SK-N-SH (cell line): Measurements from ENCODE around the gene C1orf159. TPM values are rescaled to one million over a fixed set of nuclear protein-coding genes. Genes with fewer than 3 reads are reported as not detected.

ENCODE experiments used
- CTCF ChIA-PET: fragments of 300-600, 350-600 bp; formaldehyde crosslinking; extraction: SDS; loops from one replicate; lab custom pipeline; 2021; lab: Yijun Ruan, JAX
- POLR2A ChIA-PET: fragments of 350-600 bp; sonication (Branson Sonifier 250); formaldehyde crosslinking; extraction: SDS; loops from one replicate; lab custom pipeline; 2020; ENCODE audit warnings: antibody characterized with exemption, inconsistent platforms; lab: Yijun Ruan, JAX
- DNase-seq: peaks from one replicate; pipeline ENCODE4 v3.0.0; 2012
- H2AFZ ChIP-seq: fragments of 200-600 bp; sonication (generic); 2 replicates; pipeline ENCODE4 v1.8.1; 2016; ENCODE audit warnings: antibody characterized with exemption, mild to moderate bottlenecking, low read depth
- H3F3A ChIP-seq: fragments of 200-600 bp; sonication (generic); replicated peaks from 2 replicates; pipeline ENCODE3; 2016; ENCODE audit warnings: antibody characterized with exemption, mild to moderate bottlenecking; ENCODE audit not compliant: insufficient read depth
- H3K27ac ChIP-seq, 2 experiments: fragments of 200-500 bp in 1 of 2; fragments of 200-600 bp in 1 of 2; sonication (Bioruptor generic) in 1 of 2; sonication (generic), shearing (Covaris generic) in 1 of 2; 2 replicates each; pipeline versions ENCODE4 v1.5.1 to v1.6.1; 2014 to 2016; ENCODE audit warnings: low read depth in 2 of 2, inconsistent platforms in 1 of 2, low read length in 1 of 2, mild to moderate bottlenecking in 1 of 2, mixed read lengths in 1 of 2
- H3K27me3 ChIP-seq: fragments of 200-600 bp; sonication (generic), shearing (Covaris generic); 2 replicates; pipeline ENCODE4 v1.6.1; 2016; ENCODE audit warnings: mixed run types; ENCODE audit not compliant: insufficient read depth
- H3K36me3 ChIP-seq, 2 experiments: fragments of 200-500 bp in 1 of 2; fragments of 200-600 bp in 1 of 2; sonication (Bioruptor generic) in 1 of 2; sonication (generic) in 1 of 2; replicated peaks in 1 of 2; 2 replicates each; pipeline versions ENCODE3 to v1.5.1; 2014 to 2016; ENCODE audit warnings: low read length in 1 of 2, mild to moderate bottlenecking in 1 of 2; ENCODE audit not compliant: insufficient read depth in 2 of 2, control insufficient read depth in 1 of 2
- H3K4me1 ChIP-seq, 2 experiments: fragments of 200-500 bp in 1 of 2; fragments of 200-600 bp in 1 of 2; sonication (Bioruptor generic) in 1 of 2; sonication (generic), shearing (Covaris generic) in 1 of 2; 2 replicates each; pipeline versions ENCODE4 v1.5.1 to v1.6.1; 2014 to 2016; ENCODE audit warnings: low read depth in 1 of 2, low read length in 1 of 2, mixed run types in 1 of 2; ENCODE audit not compliant: insufficient read depth in 2 of 2, control insufficient read depth in 1 of 2
- H3K4me2 ChIP-seq: fragments of 200-600 bp; sonication (generic), shearing (Covaris generic); 2 replicates; pipeline ENCODE4 v1.6.1; 2017; ENCODE audit warnings: mixed run types
- H3K4me3 ChIP-seq, 2 experiments: fragments of 200-500 bp in 1 of 2; fragments of 200-600 bp in 1 of 2; sonication (Bioruptor generic) in 1 of 2; sonication (generic), shearing (Covaris generic) in 1 of 2; 2 replicates each; pipeline versions ENCODE4 v1.5.1 to v1.8.1; 2014 to 2016; ENCODE audit warnings: low read depth in 2 of 2, inconsistent platforms in 1 of 2, low read length in 1 of 2, mild to moderate bottlenecking in 1 of 2, mixed read lengths in 1 of 2, moderate library complexity in 1 of 2
- H3K79me2 ChIP-seq: fragments of 200-600 bp; sonication (generic); 2 replicates; pipeline ENCODE4 v1.8.1; 2017; ENCODE audit warnings: mild to moderate bottlenecking; ENCODE audit not compliant: insufficient read depth
- H3K9ac ChIP-seq: fragments of 200-600 bp; sonication (generic); 2 replicates; pipeline ENCODE4 v1.6.1; 2017; ENCODE audit warnings: mixed run types
- H3K9me2 ChIP-seq: fragments of 200-600 bp; sonication (generic); 2 replicates; pipeline ENCODE4 v1.6.1; 2017; ENCODE audit warnings: mixed run types
- H3K9me3 ChIP-seq: fragments of 200-600 bp; sonication (generic); 2 replicates; pipeline ENCODE4 v1.6.1; 2017; ENCODE audit warnings: mixed run types, mild to moderate bottlenecking, moderate library complexity
- H4K20me1 ChIP-seq: fragments of 200-600 bp; sonication (generic); 2 replicates; pipeline ENCODE4 v1.6.1; 2017; ENCODE audit warnings: mild to moderate bottlenecking, mixed run types; ENCODE audit not compliant: insufficient read depth
- CHD2 ChIP-seq: fragments of 150-350 bp; IDR thresholded peaks from 2 replicates; pipeline ENCODE4 v1.6.1; 2018; ENCODE audit warnings: low read length; ENCODE audit not compliant: partially characterized antibody
- ELF1 ChIP-seq: IDR thresholded peaks from 2 replicates; pipeline ENCODE4 v1.4.0; 2012
- EZH2phosphoT487 ChIP-seq: fragments of 200-600 bp; sonication (generic); IDR thresholded peaks from 2 replicates; pipeline ENCODE4 v1.6.1; 2017; ENCODE audit warnings: low read depth, mixed run types, mild to moderate bottlenecking, antibody characterized with exemption, moderate library complexity, borderline replicate concordance
- FOXJ3 ChIP-seq: sonication (generic); formaldehyde crosslinking; IDR thresholded peaks from 2 replicates; pipeline ENCODE4 v1.5.1; 2020; ENCODE audit warnings: mild to moderate bottlenecking, missing genetic modification reagents
- GABPA ChIP-seq: IDR thresholded peaks from 2 replicates; pipeline ENCODE4 v1.4.0; 2012; ENCODE audit warnings: low read depth, mild to moderate bottlenecking
- GATA2 ChIP-seq: sonication (generic); formaldehyde crosslinking; IDR thresholded peaks from 2 replicates; pipeline ENCODE4 v1.5.0; 2020; ENCODE audit warnings: mild to moderate bottlenecking, missing genetic modification reagents
- IRF3 ChIP-seq: fragments of 150-350 bp; IDR thresholded peaks from 2 replicates; pipeline ENCODE4 v1.6.1; 2016; ENCODE audit warnings: mild to moderate bottlenecking, low read depth, low read length
- MAX ChIP-seq: IDR thresholded peaks from 2 replicates; pipeline ENCODE4 v1.4.0; 2012; ENCODE audit warnings: low read depth
- MXI1 ChIP-seq: IDR thresholded peaks from 2 replicates; pipeline ENCODE4 v1.6.1; 2012; ENCODE audit warnings: mild to moderate bottlenecking, low read depth, low read length, improper control_type of control experiment
- NFIC ChIP-seq: IDR thresholded peaks from 2 replicates; pipeline ENCODE4 v1.4.0; 2012; ENCODE audit warnings: borderline replicate concordance
- PBX3 ChIP-seq: IDR thresholded peaks from 2 replicates; pipeline ENCODE4; 2012
- POLR2AphosphoS5 ChIP-seq: IDR thresholded peaks from 2 replicates; pipeline ENCODE4 v1.6.1; 2012; ENCODE audit warnings: low read depth, low read length
- RAD21 ChIP-seq: IDR thresholded peaks from 2 replicates; pipeline ENCODE4 v1.6.1; 2012; ENCODE audit warnings: mild to moderate bottlenecking, low read length
- REST ChIP-seq: IDR thresholded peaks from 2 replicates; pipeline ENCODE4 v1.6.1; 2012; ENCODE audit warnings: mild to moderate bottlenecking, low read depth, low read length, moderate library complexity
- SIN3A ChIP-seq: IDR thresholded peaks from 2 replicates; pipeline ENCODE4 v1.6.1; 2012; ENCODE audit warnings: low read depth, mild to moderate bottlenecking, low read length, moderate library complexity, borderline replicate concordance
- SMC3 ChIP-seq: IDR thresholded peaks from 2 replicates; pipeline ENCODE4 v1.6.1; 2012; ENCODE audit warnings: low read depth, low read length, improper control_type of control experiment
- TCF12 ChIP-seq: IDR thresholded peaks from 2 replicates; pipeline ENCODE4 v1.4.0; 2012
- USF2 ChIP-seq: fragments of 150-350 bp; IDR thresholded peaks from 2 replicates; pipeline ENCODE4 v1.6.1; 2017; ENCODE audit warnings: antibody characterized with exemption, low read length, low read depth, borderline replicate concordance
- YY1 ChIP-seq: IDR thresholded peaks from 2 replicates; pipeline ENCODE4 v1.4.0; 2012; ENCODE audit warnings: low read depth, mild to moderate bottlenecking
- WGBS: methylation state at CpG from one replicate; pipeline ENCODE4 v1.1.6; 2017; ENCODE audit warnings: low lambda C conversion rate; 5-methylcytosine and 5-hydroxymethylcytosine counted together
- polyA plus RNA-seq, 3 experiments: library from polyadenylated mRNA; depleted of rRNA; stranded (reverse); fragments of >200 nt; gene quantifications; 2 replicates each; pipeline ENCODE4 v1.2.3, GENCODE V29; 2012

C1orf159 gene
- polyA plus RNA-seq, 1 of the 3 experiments (the other 2 are of a cell fraction), result 10.2 TPM

- TF ChIP-seq REST (no peak), RAD21 (no peak), EZH2phosphoT487 (no peak), USF2 (no peak)
Observed at GRCh38 chr1:1055841-1056736, 59.8 kb downstream of the C1orf159 start (continued).

- Histone ChIP-seq H3K9me2 (no peaks in the 10 kb centered on the region), H3K4me3 (no peak overlapping the region), H3K27ac (no peak overlapping the region), H3K36me3 (peaks cover 0 to 5% of the 10 kb centered on the region in 2 experiments), H4K20me1 (no peaks in the 10 kb centered on the region), H3K9ac (no peak overlapping the region), H2AFZ (no peak overlapping the region), H3K4me2 (no peak overlapping the region), H3K27me3 (peaks cover 13% of the 10 kb centered on the region; the same call in 1 of the 2 replicates), H3K9me3 (no peaks in the 10 kb centered on the region), H3K79me2 (no peaks in the 10 kb centered on the region), H3K4me1 (peaks cover 0 to 3% of the 10 kb centered on the region in 2 experiments; a peak in 1 of 4 replicates), H3F3A (peaks cover under 1% of the 10 kb centered on the region)
- ChIA-PET POLR2A (no interaction called here), CTCF (interaction anchor here (0.9 to 2.2 kb wide), 4 partner anchors 9 to 73 kb away, joined by 4 to 8 read pairs (median 6); partner anchors contain the start of gene PERM1)
- 88% methylated on average over 20 of the region's 23 CpGs for WGBS
- DNase-seq, result no peak
- TF ChIP-seq IRF3, result no peak
- TF ChIP-seq TCF12, result no peak
- no peak for TF ChIP-seq NFIC
- no peak for TF ChIP-seq GABPA
- no peak for TF ChIP-seq FOXJ3 (CRISPR knock-in tag)
- TF ChIP-seq ELF1, result no peak
- TF ChIP-seq SMC3, result no peak
- TF ChIP-seq YY1, result no peak
- TF ChIP-seq GATA2, result no peak
- TF ChIP-seq CHD2, result no peak
- no peak for TF ChIP-seq PBX3
- TF ChIP-seq MXI1, result no peak
- TF ChIP-seq USF2, result no peak
- no peak for TF ChIP-seq EZH2phosphoT487
- TF ChIP-seq SIN3A, result no peak
- TF ChIP-seq MAX, result no peak
- TF ChIP-seq POLR2AphosphoS5, result no peak
Observed at GRCh38 chr1:1054971-1055370, 60.9 kb downstream of the C1orf159 start.
